GM12878 (cell line): Measurements from ENCODE around the gene CUL9. TPM values are rescaled to one million over a fixed set of nuclear protein-coding genes. Genes with fewer than 3 reads are reported as not detected.
"Not testable (repeated sequence)": the region's sequence is repeated elsewhere in the genome, so short reads cannot be mapped to it uniquely, and the experiment has no call there.

Source experiments
- ATAC-seq: fragments of 200-7000 bp; cut with Tn5 transposase; 3 replicates; pipeline ENCODE4 v1.9.1; 2020; ENCODE audit warnings: mild to moderate bottlenecking, moderate library complexity
- BruUV-seq: library from RNA; stranded (reverse); fragments of 400-500 nt; replicated peaks from 2 replicates; lab custom pipeline; 2021; lab: Mats Ljungman, UMichigan
- CTCF ChIA-PET: fragments of 300-600 bp; sonication (Branson Sonifier 250); formaldehyde crosslinking; extraction: SDS; loops from one replicate; lab custom pipeline; 2021; ENCODE audit warnings: inconsistent platforms; lab: Yijun Ruan, JAX
- POLR2A ChIA-PET: fragments of 350-600 bp; formaldehyde crosslinking; extraction: SDS; loops from one replicate; lab custom pipeline; 2021; ENCODE audit warnings: inconsistent platforms; lab: Charles Lee
- RAD21 ChIA-PET: fragments of 300-600 bp; sonication (Branson Sonifier 250); formaldehyde crosslinking; loops from one replicate; lab custom pipeline; 2023; ENCODE audit warnings: antibody characterized with exemption; ENCODE audit not compliant: unreplicated experiment; lab: Charles Lee
- SMC1A ChIA-PET: fragments of 300-600 bp; sonication (Branson Sonifier 250); formaldehyde crosslinking; loops from one replicate; lab custom pipeline; 2023; ENCODE audit not compliant: unreplicated experiment, uncharacterized antibody; lab: Charles Lee
- DNase-seq: peaks from one replicate; pipeline ENCODE4 v3.0.0-alpha.2; 2011; ENCODE audit warnings: low read depth, low spot score
- FAIRE-seq: peaks from 3 replicates; lab custom pipeline; 2011; peaks lifted over from hg19 to GRCh38; lab: Jason Lieb, UNC
- H2AFZ ChIP-seq: 2 replicates; pipeline ENCODE4 v1.6.0; 2011; ENCODE audit warnings: low read depth, low read length, control low read depth; ENCODE audit not compliant: control insufficient read depth
- H3K27ac ChIP-seq: 2 replicates; pipeline ENCODE4 v1.5.1; 2011; ENCODE audit warnings: control low read depth; ENCODE audit not compliant: control insufficient read depth, insufficient read depth
- H3K27me3 ChIP-seq, 2 experiments: replicated peaks in 1 of 2; 2 replicates each; pipeline versions ENCODE4 v1.6.0 to v1.6.1; 2011; ENCODE audit warnings: low read length in 1 of 2; ENCODE audit not compliant: control insufficient read depth in 2 of 2, insufficient read depth in 2 of 2
- H3K36me3 ChIP-seq, 2 experiments: 2 replicates each; pipeline ENCODE4 v1.5.1; 2011; ENCODE audit warnings: low read length in 1 of 2; ENCODE audit not compliant: control insufficient read depth in 2 of 2, insufficient read depth in 2 of 2
- H3K4me1 ChIP-seq: 2 replicates; pipeline ENCODE4 v1.6.1; 2011; ENCODE audit warnings: mild to moderate bottlenecking, low read length, moderate library complexity, mixed read lengths; ENCODE audit not compliant: control insufficient read depth, insufficient read depth
- H3K4me2 ChIP-seq: 2 replicates; pipeline ENCODE4 v1.6.0; 2011; ENCODE audit warnings: control low read depth; ENCODE audit not compliant: control insufficient read depth, insufficient read depth
- H3K4me3 ChIP-seq: fragments of 200-600 bp; sonication (generic); 2 replicates; pipeline ENCODE4 v1.5.1; 2016
- H3K79me2 ChIP-seq: 2 replicates; pipeline ENCODE4 v1.6.0; 2011; ENCODE audit warnings: low read length; ENCODE audit not compliant: control insufficient read depth, insufficient read depth
- H3K9ac ChIP-seq: 2 replicates; pipeline ENCODE4 v1.8.0; 2011; ENCODE audit warnings: low read length, control low read depth, mixed read lengths; ENCODE audit not compliant: control insufficient read depth, insufficient read depth
- H3K9me3 ChIP-seq: replicated peaks from 3 replicates; pipeline ENCODE4 v1.5.1; 2011; ENCODE audit warnings: mild to moderate bottlenecking, low read length; ENCODE audit not compliant: control insufficient read depth, insufficient read depth
- H4K20me1 ChIP-seq: 2 replicates; pipeline ENCODE4 v1.6.0; 2011; ENCODE audit not compliant: control insufficient read depth, insufficient read depth
- BCL11A ChIP-seq: IDR thresholded peaks from 2 replicates; pipeline ENCODE4 v1.6.1; 2011; ENCODE audit warnings: low read depth, low read length
- BRCA1 ChIP-seq: IDR thresholded peaks from 2 replicates; pipeline ENCODE4 v1.6.1; 2011; ENCODE audit warnings: low read depth, low read length, improper control_type of control experiment
- ESRRA ChIP-seq: IDR thresholded peaks from 2 replicates; pipeline ENCODE4 v1.6.1; 2012; ENCODE audit warnings: mild to moderate bottlenecking, low read length, improper control_type of control experiment
- FOS ChIP-seq: IDR thresholded peaks from 3 replicates; pipeline ENCODE4 v1.6.1; 2011; ENCODE audit warnings: borderline replicate concordance; ENCODE audit not compliant: insufficient read length; ENCODE audit errors: extremely low read depth
- MTA3 ChIP-seq: IDR thresholded peaks from 2 replicates; pipeline ENCODE4 v1.6.1; 2012; ENCODE audit warnings: low read length, inconsistent platforms, borderline replicate concordance
- MYB ChIP-seq: fragments of 150-350 bp; IDR thresholded peaks from 2 replicates; pipeline ENCODE4 v1.6.1; 2014; ENCODE audit warnings: mild to moderate bottlenecking, low read depth, low read length, borderline replicate concordance
- NFYA ChIP-seq: IDR thresholded peaks from 2 replicates; pipeline ENCODE4 v1.6.1; 2011; ENCODE audit warnings: low read depth, mild to moderate bottlenecking, low read length, improper control_type of control experiment, borderline replicate concordance
- NR2C1 ChIP-seq: fragments of 450-650 bp; IDR thresholded peaks from 2 replicates; pipeline ENCODE4 v1.6.1; 2017; ENCODE audit warnings: antibody characterized with exemption, mild to moderate bottlenecking, moderate library complexity
- RB1 ChIP-seq: fragments of 450-650 bp; formaldehyde crosslinking; IDR thresholded peaks from 2 replicates; pipeline ENCODE4 v1.6.1; 2017; ENCODE audit warnings: mild to moderate bottlenecking, borderline replicate concordance
- RELA ChIP-seq: fragments of 450-650 bp; IDR thresholded peaks from 2 replicates; pipeline ENCODE4 v1.8.0; 2014; ENCODE audit warnings: borderline replicate concordance; ENCODE audit not compliant: partially characterized antibody
- WRNIP1 ChIP-seq: IDR thresholded peaks from 2 replicates; pipeline ENCODE4 v1.6.1; 2011; ENCODE audit warnings: low read depth, low read length, improper control_type of control experiment, borderline replicate concordance
- WGBS: methylation state at CpG from one replicate; pipeline ENCODE4 v1.1.6; 2016; ENCODE audit warnings: low lambda C conversion rate; ENCODE audit not compliant: insufficient replicate concordance, insufficient coverage; ENCODE audit errors: missing lambda C conversion rate; 5-methylcytosine and 5-hydroxymethylcytosine counted together
- in situ Hi-C: fragments of 300-500 bp; cut with MboI; formaldehyde crosslinking; loops from 9 replicates; pipeline ENCODE4 v1.14.3; 2018; ENCODE audit warnings: mixed read lengths
- intact Hi-C: fragments of 100-400 bp; cut with micrococcal nuclease; formaldehyde crosslinking; loops from one replicate; pipeline ENCODE4 v1.14.2; 2022; ENCODE audit not compliant: unreplicated experiment
- polyA plus RNA-seq, 11 experiments: library from polyadenylated mRNA; depleted of rRNA in 4 of 11; unstranded in 6 of 11; stranded (reverse) in 5 of 11; fragments of >200 nt; fragmentation: Nextera tagmentation in 4 of 11; fragmentation: Illumina TruSeq in 1 of 11; extraction: Ambion mirVana in 4 of 11; extraction: Trizol in 1 of 11; gene quantifications; 1 replicate in 1 of 11; 2 replicates in 10 of 11; pipeline versions ENCODE4 v1.2.1 to v1.2.3, GENCODE V29; 2011 to 2016; ENCODE audit warnings: inconsistent platforms in 2 of 11, missing spikeins in 2 of 11, low read depth in 1 of 11
- total RNA-seq, 4 experiments: library from RNA; depleted of rRNA in 3 of 4; stranded (reverse); fragments of >200 nt in 3 of 4; fragmentation: Illumina TruSeq in 1 of 4; extraction: Trizol in 1 of 4; gene quantifications; 2 replicates each; pipeline versions ENCODE4 v1.2.1 to v1.2.3, GENCODE V29; 2013 to 2021

CUL9 gene
- total and polyA plus RNA-seq, 10 of the 15 experiments (the other 5 are each of a cell fraction or from before 2014, with no cell fraction given), result 1.2 to 48.3 (median 17.2) TPM

- intact Hi-C loops, result no loop called here
- no peak overlapping the region for H3K27ac ChIP-seq
- FAIRE-seq (no peak), DNase-seq (no peak), ATAC-seq (no peak)
- no TSS peak for BruUV-seq
- in situ Hi-C loops, result no loop called here
- H3K36me3 ChIP-seq, result no peaks in the 10 kb centered on the region
- TF ChIP-seq WRNIP1 (no peak), FOS (no peak), MTA3 (no peak), ESRRA (no peak), RELA (no peak), BRCA1 (no peak), BCL11A (no peak), MYB (no peak), NR2C1 (no peak), NFYA (no peak), RB1 (no peak)
- H3K4me1 ChIP-seq, result no peaks in the 10 kb centered on the region
- CTCF ChIA-PET, result interaction anchor here (1.6 kb wide), 1 partner anchor 13 kb away, joined by 3 read pairs; no protein-coding TSS in a partner anchor
- H3K4me2 ChIP-seq, result no peak overlapping the region
- RAD21 ChIA-PET, result no interaction called here
- H3K27me3 ChIP-seq, result no peaks in the 10 kb centered on the region
- POLR2A ChIA-PET, result no interaction called here
- no peaks in the 10 kb centered on the region for H3K79me2 ChIP-seq
- H3K9me3 ChIP-seq, result no peaks in the 10 kb centered on the region
- no peaks in the 10 kb centered on the region for H4K20me1 ChIP-seq
- SMC1A ChIA-PET, result interaction anchor here (1.4 kb wide), 1 partner anchor 11 kb away, joined by 3 read pairs; no protein-coding TSS in a partner anchor
- H3K9ac ChIP-seq, result no peak overlapping the region
- no peak overlapping the region for H2AFZ ChIP-seq
- WGBS, result 28% methylated on average over 3 of the region's 3 CpGs
- no peak overlapping the region for H3K4me3 ChIP-seq
Observed at GRCh38 chr6:43138267-43138666, 43.7 kb upstream of the CUL9 start.

DNA sequence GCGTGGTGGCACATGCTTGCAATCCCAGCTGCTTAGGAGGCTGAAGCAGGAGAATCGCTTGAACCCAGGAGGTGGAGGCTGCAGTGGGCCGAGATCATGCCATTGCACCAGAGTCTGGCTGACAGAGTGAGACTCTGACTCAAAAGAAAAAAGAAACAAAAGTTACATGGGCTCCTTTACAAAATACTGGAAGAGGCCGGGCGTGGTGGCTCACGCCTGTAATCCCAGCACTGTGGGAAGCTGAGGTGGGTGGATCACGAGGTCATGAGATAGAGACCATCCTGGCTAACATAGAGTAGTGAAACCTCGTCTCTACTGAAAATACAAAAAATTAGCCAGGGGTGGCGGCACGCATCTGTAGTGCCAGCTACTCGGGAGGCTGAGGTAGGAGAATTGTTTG is 42.0 kb upstream of the CUL9 start:
- H2AFZ ChIP-seq, ATAC-seq, CTCF ChIA-PET, H3K4me1 ChIP-seq, SMC1A ChIA-PET, H3K4me2 ChIP-seq, H3K4me3 ChIP-seq, FAIRE-seq, H3K27me3 ChIP-seq, H4K20me1 ChIP-seq, H3K9ac ChIP-seq, intact Hi-C loops, RAD21 ChIA-PET, H3K9me3 ChIP-seq, H3K79me2 ChIP-seq, BruUV-seq, H3K36me3 ChIP-seq, H3K27ac ChIP-seq, DNase-seq: not testable (repeated sequence)
- 54% methylated on average over 11 of the region's 11 CpGs for WGBS
- in situ Hi-C loops, result loop anchor here (5.0 kb wide), 1 partner anchor 233 kb away; no protein-coding TSS in a partner anchor
- POLR2A ChIA-PET, result interaction anchor here (0.7 kb wide), 1 partner anchor 367 kb away, joined by 6 read pairs; no protein-coding TSS in a partner anchor
